HEK293 (cell line): ENCODE data around the gene COPS3.
"Not testable (repeated sequence)": the region's sequence is repeated elsewhere in the genome, so short reads cannot be mapped to it uniquely, and the experiment has no call there.

ENCODE experiments used
- CTCF ChIP-seq: fragments of 450-650 bp; formaldehyde crosslinking; IDR thresholded peaks from 2 replicates; pipeline ENCODE4 v1.5.1; 2016; ENCODE audit warnings: missing biosample characterization, missing genetic modification characterization
- PATZ1 ChIP-seq: fragments of 450-650 bp; formaldehyde crosslinking; IDR thresholded peaks from 2 replicates; pipeline ENCODE4 v1.5.1; 2016; ENCODE audit warnings: missing biosample characterization, missing genetic modification characterization
- SALL2 ChIP-seq: fragments of 450-650 bp; formaldehyde crosslinking; IDR thresholded peaks from 2 replicates; pipeline ENCODE4 v1.5.0; 2017; ENCODE audit warnings: missing biosample characterization, mild to moderate bottlenecking, missing genetic modification characterization, borderline replicate concordance
- ZBTB6 ChIP-seq: fragments of 450-650 bp; formaldehyde crosslinking; IDR thresholded peaks from 2 replicates; pipeline ENCODE4 v1.5.1; 2017; ENCODE audit warnings: missing biosample characterization, missing genetic modification characterization

GRCh38 chr17:17301659-17302058 is 20.6 kb upstream of the COPS3 start:
- TF ChIP-seq SALL2; CTCF (tag by site-specific recombination); ZBTB6 (tag by site-specific recombination); PATZ1 (tag by site-specific recombination): not testable (repeated sequence)
